H9 (cell line): ENCODE results near the gene CSTPP1. TPM values are rescaled to one million over a fixed set of nuclear protein-coding genes. Genes with fewer than 3 reads are reported as not detected.

Source experiments
- DNase-seq: peaks from one replicate; pipeline ENCODE4 v3.0.0-alpha.2; 2017
- H2AFZ ChIP-seq: one replicate; pipeline ENCODE4 v1.6.1; 2013; ENCODE audit warnings: mild to moderate bottlenecking, low read length, control low read depth, moderate library complexity
- H2AK5ac ChIP-seq: 2 replicates; pipeline ENCODE4 v1.6.1; 2013; ENCODE audit warnings: low read length, control low read depth, mixed read lengths; ENCODE audit not compliant: insufficient read length
- H2BK120ac ChIP-seq: one replicate; pipeline ENCODE4 v1.6.1; 2013; ENCODE audit warnings: low read depth, mild to moderate bottlenecking, low read length, control low read depth, inconsistent platforms; ENCODE audit not compliant: poor library complexity, severe bottlenecking
- H2BK12ac ChIP-seq: 2 replicates; pipeline ENCODE4 v1.6.1; 2013; ENCODE audit warnings: low read length, control low read depth, mixed read lengths, low read depth; ENCODE audit not compliant: insufficient read length
- H2BK15ac ChIP-seq: 2 replicates; pipeline ENCODE4 v1.6.1; 2013; ENCODE audit warnings: low read depth, low read length, control low read depth
- H2BK20ac ChIP-seq: one replicate; pipeline ENCODE4 v1.6.1; 2013; ENCODE audit warnings: low read depth, mild to moderate bottlenecking, low read length, control low read depth, inconsistent platforms; ENCODE audit not compliant: poor library complexity, severe bottlenecking
- H2BK5ac ChIP-seq: 2 replicates; pipeline ENCODE4 v1.6.1; 2013; ENCODE audit warnings: low read length, control low read depth, mixed read lengths; ENCODE audit not compliant: insufficient read length
- H3K14ac ChIP-seq: 2 replicates; pipeline ENCODE4 v1.6.1; 2013; ENCODE audit warnings: low read length, control low read depth; ENCODE audit not compliant: insufficient read depth
- H3K18ac ChIP-seq: 2 replicates; pipeline ENCODE4 v1.6.1; 2013; ENCODE audit warnings: low read depth, mild to moderate bottlenecking, mixed read lengths, low read length, control low read depth; ENCODE audit not compliant: insufficient read length
- H3K23ac ChIP-seq: 2 replicates; pipeline ENCODE4 v1.6.1; 2013; ENCODE audit warnings: low read length, control low read depth, mixed read lengths, low read depth; ENCODE audit not compliant: insufficient read length
- H3K23me2 ChIP-seq: 2 replicates; pipeline ENCODE4 v1.6.1; 2013; ENCODE audit warnings: low read depth, mild to moderate bottlenecking, mixed read lengths, low read length, control low read depth; ENCODE audit not compliant: insufficient read length, poor library complexity, severe bottlenecking
- H3K27ac ChIP-seq: 2 replicates; pipeline ENCODE4 v1.5.1; 2013; ENCODE audit warnings: low read length, control low read depth, mixed read lengths, low read depth; ENCODE audit not compliant: insufficient read length
- H3K27me3 ChIP-seq: 2 replicates; pipeline ENCODE4 v1.6.1; 2013; ENCODE audit warnings: low read length, control low read depth, inconsistent platforms; ENCODE audit not compliant: insufficient read depth
- H3K4ac ChIP-seq: 2 replicates; pipeline ENCODE4 v1.6.1; 2013; ENCODE audit warnings: low read depth, mild to moderate bottlenecking, control low read depth, inconsistent platforms, low read length, moderate library complexity
- H3K4me1 ChIP-seq: 2 replicates; pipeline ENCODE4 v1.6.1; 2013; ENCODE audit warnings: low read length, control low read depth, inconsistent platforms; ENCODE audit not compliant: insufficient read depth
- H3K4me2 ChIP-seq: 2 replicates; pipeline ENCODE4 v1.6.1; 2013; ENCODE audit warnings: low read length, control low read depth, mixed read lengths; ENCODE audit not compliant: insufficient read length, insufficient read depth
- H3K56ac ChIP-seq: 2 replicates; pipeline ENCODE4 v1.6.1; 2013; ENCODE audit warnings: low read depth, mild to moderate bottlenecking, mixed read lengths, low read length, control low read depth; ENCODE audit not compliant: insufficient read length
- H3K79me1 ChIP-seq: 2 replicates; pipeline ENCODE4 v1.6.1; 2013; ENCODE audit warnings: low read depth, mild to moderate bottlenecking, moderate library complexity, low read length, control low read depth, inconsistent platforms; ENCODE audit not compliant: insufficient read depth, poor library complexity, severe bottlenecking
- H3K79me2 ChIP-seq: 2 replicates; pipeline ENCODE4 v1.6.1; 2013; ENCODE audit warnings: low read length, control low read depth, inconsistent platforms; ENCODE audit not compliant: insufficient read depth
- H3K9ac ChIP-seq: 2 replicates; pipeline ENCODE4 v1.6.1; 2013; ENCODE audit warnings: low read length, control low read depth, mixed read lengths; ENCODE audit not compliant: insufficient read length; ENCODE audit errors: extremely low read depth
- H3K9me3 ChIP-seq: one replicate; pipeline ENCODE4 v1.6.1; 2013; ENCODE audit warnings: low read depth, low read length, inconsistent platforms; ENCODE audit not compliant: control insufficient read depth
- H3T11ph ChIP-seq: one replicate; pipeline ENCODE4 v1.6.1; 2013; ENCODE audit warnings: mild to moderate bottlenecking, low read length, control low read depth, inconsistent platforms
- H4K20me1 ChIP-seq: one replicate; pipeline ENCODE4 v1.6.1; 2013; ENCODE audit not compliant: control insufficient read depth, insufficient read length, insufficient read depth
- H4K5ac ChIP-seq: 2 replicates; pipeline ENCODE4 v1.6.1; 2013; ENCODE audit warnings: low read depth, mild to moderate bottlenecking, mixed read lengths, low read length, control low read depth; ENCODE audit not compliant: insufficient read length
- H4K8ac ChIP-seq: replicated peaks from 2 replicates; pipeline ENCODE4 v1.6.1; 2013; ENCODE audit warnings: low read length, control low read depth, mixed read lengths, low read depth; ENCODE audit not compliant: insufficient read length
- H4K91ac ChIP-seq: 2 replicates; pipeline ENCODE4 v1.6.1; 2013; ENCODE audit warnings: low read depth, mild to moderate bottlenecking, moderate library complexity, mixed read lengths, low read length, control low read depth; ENCODE audit not compliant: insufficient read length
- H3K27ac Mint-ChIP-seq, 3 experiments: 2 replicates in 2 of 3; 3 replicates in 1 of 3; pipeline ENCODE4 v1.8.0; 2020 to 2021; ENCODE audit warnings: mixed read lengths in 3 of 3, mild to moderate bottlenecking in 1 of 3, moderate library complexity in 1 of 3
- H3K27me3 Mint-ChIP-seq: 2 replicates; pipeline ENCODE4 v1.8.0; 2021; ENCODE audit warnings: low read depth, mild to moderate bottlenecking, moderate library complexity, mixed read lengths
- H3K36me3 Mint-ChIP-seq, 3 experiments: 2 replicates in 2 of 3; 3 replicates in 1 of 3; pipeline ENCODE4 v1.8.0; 2020 to 2021; ENCODE audit warnings: low read depth in 3 of 3, mixed read lengths in 3 of 3; ENCODE audit not compliant: insufficient read depth in 1 of 3
- H3K4me1 Mint-ChIP-seq, 2 experiments: 2 replicates each; pipeline ENCODE4 v1.8.0; 2020; ENCODE audit warnings: mixed read lengths in 2 of 2
- H3K4me3 Mint-ChIP-seq, 2 experiments: 2 replicates in 1 of 2; 3 replicates in 1 of 2; pipeline ENCODE4 v1.8.0; 2020 to 2021; ENCODE audit warnings: mild to moderate bottlenecking in 2 of 2, mixed read lengths in 2 of 2, moderate library complexity in 1 of 2
- H3K9me3 Mint-ChIP-seq, 2 experiments: 2 replicates in 1 of 2; 3 replicates in 1 of 2; pipeline ENCODE4 v1.8.0; 2020; ENCODE audit warnings: mild to moderate bottlenecking in 2 of 2, mixed read lengths in 2 of 2, moderate library complexity in 1 of 2
- CTCF ChIP-seq: fragments of 200-600 bp; sonication (generic); conservative IDR thresholded peaks from 3 replicates; pipeline ENCODE4 v1.8.0; 2021; ENCODE audit warnings: antibody characterized with exemption, mild to moderate bottlenecking
- WGBS: extraction: QIAGEN DNeasy Blood & Tissue Kit; methylation state at CpG from one replicate; pipeline ENCODE4 v1.1.7; 2013; ENCODE audit warnings: missing lambda C conversion rate, low lambda C conversion rate, mixed read lengths; ENCODE audit not compliant: insufficient read length; ENCODE audit errors: extremely low coverage; 5-methylcytosine and 5-hydroxymethylcytosine counted together
- total RNA-seq: library from RNA; stranded (reverse); gene quantifications from 2 replicates; pipeline ENCODE4 v1.2.1, GENCODE V29; 2021

Gene CSTPP1
- total RNA-seq, 1 experiment from 2014 or later: 21.2 TPM

- no peaks in the 10 kb centered on the region for H4K20me1 ChIP-seq
- H3K4me1 ChIP-seq: no peaks in the 10 kb centered on the region
- no peaks in the 10 kb centered on the region for H3K79me2 ChIP-seq
- H3K4me1 Mint-ChIP-seq: no peaks in the 10 kb centered on the region
- no peak overlapping the region for H3K27ac Mint-ChIP-seq
- H3K9me3 Mint-ChIP-seq: peaks cover 3% of the 10 kb centered on the region in 2 experiments; a peak in 3 of 5 replicates
- no peak overlapping the region for H3K4me3 Mint-ChIP-seq
- no peak overlapping the region for H2BK12ac ChIP-seq
- no CpG with 5 or more reads among the region's 6 CpGs for WGBS
- no peak overlapping the region for H3K14ac ChIP-seq
- no peak overlapping the region for H2BK20ac ChIP-seq
- no peak overlapping the region for H2AK5ac ChIP-seq
- no peak for TF ChIP-seq CTCF
- no peak overlapping the region for H2BK5ac ChIP-seq
- H3K27ac ChIP-seq: no peak overlapping the region
- H3K9me3 ChIP-seq: no peaks in the 10 kb centered on the region
- no peak overlapping the region for H3K56ac ChIP-seq
- no peak overlapping the region for H3K18ac ChIP-seq
- no peaks in the 10 kb centered on the region for H3K23me2 ChIP-seq
- H4K8ac ChIP-seq: no peak overlapping the region
- no peak overlapping the region for H2BK15ac ChIP-seq
- no peak overlapping the region for H3K4me2 ChIP-seq
- no peak overlapping the region for H3K23ac ChIP-seq
- no peak overlapping the region for H3K4ac ChIP-seq
- no peaks in the 10 kb centered on the region for H3K79me1 ChIP-seq
- H4K91ac ChIP-seq: no peak overlapping the region
- H2AFZ ChIP-seq: no peak overlapping the region
- H3K36me3 Mint-ChIP-seq: peaks cover 8 to 11% (median 8%) of the 10 kb centered on the region in 3 experiments
- H3K27me3 ChIP-seq: no peaks in the 10 kb centered on the region
- no peak for DNase-seq
- H2BK120ac ChIP-seq: no peak overlapping the region
- no peak overlapping the region for H4K5ac ChIP-seq
- H3T11ph ChIP-seq: no peak overlapping the region
- no peaks in the 10 kb centered on the region for H3K27me3 Mint-ChIP-seq
- no peak overlapping the region for H3K9ac ChIP-seq
Observed at GRCh38 chr11:47044119-47044518, 107.6 kb downstream of the CSTPP1 start.
